Stimulated activated CD8-positive, alpha-beta memory T cell treated with anti-CD3 and anti-CD28 coated beads, Interleukin-15, amount 100 ng/mL, for 1 hour (primary cell): ENCODE data around the gene SMAD3.

ENCODE experiments used
- DNase-seq: peaks from one replicate; pipeline ENCODE4 v3.0.0-alpha.2; 2020; ENCODE audit warnings: low read depth

The SMAD3 gene

GRCh38 chr15:67184208-67184925, 119.0 kb downstream of the SMAD3 start:
- DNase-seq: no peak

GRCh38 chr15:67185051-67185450, 119.6 kb downstream of the SMAD3 start:
- no peak for DNase-seq

GRCh38 chr15:67185621-67186225, 120.3 kb downstream of the SMAD3 start:
- no peak for DNase-seq

- no peak for DNase-seq
Measured at GRCh38 chr15:67186226-67186649, 120.8 kb downstream of the SMAD3 start.

DNA sequence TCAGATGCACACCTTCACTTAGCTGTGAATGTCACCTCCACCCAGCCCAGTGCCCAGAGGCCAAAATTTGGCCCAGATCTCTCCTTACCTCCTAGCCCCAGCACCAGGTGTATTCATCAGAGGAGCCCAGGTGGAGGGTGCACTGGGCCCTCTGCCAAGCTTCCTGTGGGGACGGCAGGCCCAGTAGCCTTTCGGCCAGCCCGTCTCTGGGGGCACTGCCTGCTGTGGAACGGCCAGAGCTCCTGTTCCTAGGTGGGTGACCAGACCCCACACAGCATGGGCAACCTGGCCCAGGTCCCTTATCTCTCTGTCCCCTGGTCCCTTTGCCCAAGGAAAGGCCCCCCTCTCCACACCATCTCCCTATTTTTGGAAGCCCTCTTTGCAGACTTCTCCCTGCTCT, 121.3 kb downstream of the SMAD3 start:
- no peak for DNase-seq

GRCh38 chr15:67187351-67187854, 122.0 kb downstream of the SMAD3 start:
- DNase-seq: no peak

GRCh38 chr15:67188551-67189218, 123.3 kb downstream of the SMAD3 start:
- no peak for DNase-seq

- no peak for DNase-seq
Measured at GRCh38 chr15:67189326-67190051, 124.1 kb downstream of the SMAD3 start.

GRCh38 chr15:67190326-67190725, 124.9 kb downstream of the SMAD3 start:
- no peak for DNase-seq

GRCh38 chr15:67190813-67191212, 125.4 kb downstream of the SMAD3 start:
- no peak for DNase-seq

GRCh38 chr15:67192185-67192820, 126.9 kb downstream of the SMAD3 start:
- no peak for DNase-seq

GRCh38 chr15:67193223-67193990, 128.0 kb downstream of the SMAD3 start:
- no peak for DNase-seq

DNA sequence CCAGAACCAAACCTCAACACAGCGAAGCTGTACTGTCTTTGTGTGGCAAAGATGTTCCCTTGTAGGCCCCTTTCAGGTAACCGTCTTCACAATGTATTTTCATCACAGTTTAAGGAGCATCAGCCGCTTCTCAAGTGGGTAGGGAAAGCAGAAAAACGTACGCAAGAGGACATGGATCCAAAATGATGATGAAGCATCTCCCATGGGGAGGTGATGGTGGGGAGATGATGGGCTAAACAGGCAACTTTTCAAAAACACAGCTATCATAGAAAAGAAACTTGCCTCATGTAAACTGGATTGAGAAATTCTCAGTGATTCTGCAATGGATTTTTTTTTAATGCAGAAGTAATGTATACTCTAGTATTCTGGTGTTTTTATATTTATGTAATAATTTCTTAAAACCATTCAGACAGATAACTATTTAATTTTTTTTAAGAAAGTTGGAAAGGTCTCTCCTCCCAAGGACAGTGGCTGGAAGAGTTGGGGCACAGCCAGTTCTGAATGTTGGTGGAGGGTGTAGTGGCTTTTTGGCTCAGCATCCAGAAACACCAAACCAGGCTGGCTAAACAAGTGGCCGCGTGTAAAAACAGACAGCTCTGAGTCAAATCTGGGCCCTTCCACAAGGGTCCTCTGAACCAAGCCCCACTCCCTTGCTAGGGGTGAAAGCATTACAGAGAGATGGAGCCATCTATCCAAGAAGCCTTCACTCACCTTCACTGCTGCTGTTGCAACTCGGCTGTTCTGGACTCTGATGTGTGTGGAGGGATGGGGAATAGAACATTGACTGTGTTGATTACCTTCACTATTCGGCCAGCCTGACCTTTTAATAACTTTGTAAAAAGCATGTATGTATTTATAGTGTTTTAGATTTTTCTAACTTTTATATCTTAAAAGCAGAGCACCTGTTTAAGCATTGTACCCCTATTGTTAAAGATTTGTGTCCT, 129.0 kb downstream of the SMAD3 start:
- DNase-seq: no peak

- no peak for DNase-seq
Measured at GRCh38 chr15:67195305-67195704, 129.9 kb downstream of the SMAD3 start.

DNA sequence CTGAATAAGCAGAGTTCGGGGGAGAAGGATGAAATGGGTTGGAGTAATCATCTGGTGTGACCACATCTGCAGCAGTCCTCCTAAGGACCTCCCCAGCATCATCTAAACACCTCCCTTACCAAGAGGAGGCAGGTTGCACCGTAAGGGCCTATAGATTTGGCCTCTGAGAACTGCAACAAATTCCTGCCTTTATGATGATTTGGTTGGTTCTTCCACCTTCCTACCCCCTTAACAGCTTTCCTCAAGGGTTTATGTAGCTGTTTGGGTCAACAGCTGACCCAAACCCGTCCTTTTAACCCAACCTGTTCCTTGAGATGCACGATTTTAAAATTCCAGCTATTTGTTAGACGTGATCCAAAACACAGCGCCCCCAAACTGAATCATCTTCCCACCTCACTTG, 130.8 kb downstream of the SMAD3 start:
- no peak for DNase-seq

- DNase-seq: no peak
Measured at GRCh38 chr15:67196672-67197363, 131.4 kb downstream of the SMAD3 start.

DNA sequence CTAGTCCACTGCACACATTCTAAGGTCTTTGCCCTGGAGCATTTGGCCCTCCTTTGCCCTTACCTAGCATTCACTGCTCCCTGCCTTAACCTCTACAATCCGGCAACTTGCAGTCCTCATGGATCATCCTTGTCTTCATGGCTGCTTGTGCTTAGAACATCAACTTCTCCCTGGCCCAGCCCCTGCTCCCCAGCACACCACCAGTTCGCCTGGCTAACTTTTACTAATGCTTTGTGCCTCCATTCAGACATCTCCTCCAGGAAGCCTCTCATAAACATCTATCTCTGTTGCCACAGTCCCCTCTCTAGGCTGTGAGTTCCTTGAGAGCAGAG, 131.9 kb downstream of the SMAD3 start:
- DNase-seq: no peak

GRCh38 chr15:67198157-67198754, 132.9 kb downstream of the SMAD3 start:
- no peak for DNase-seq

- DNase-seq: no peak
Measured at GRCh38 chr15:67199391-67199790, 134.0 kb downstream of the SMAD3 start.
